ENCODE results near the gene SLC25A26.

DNA sequence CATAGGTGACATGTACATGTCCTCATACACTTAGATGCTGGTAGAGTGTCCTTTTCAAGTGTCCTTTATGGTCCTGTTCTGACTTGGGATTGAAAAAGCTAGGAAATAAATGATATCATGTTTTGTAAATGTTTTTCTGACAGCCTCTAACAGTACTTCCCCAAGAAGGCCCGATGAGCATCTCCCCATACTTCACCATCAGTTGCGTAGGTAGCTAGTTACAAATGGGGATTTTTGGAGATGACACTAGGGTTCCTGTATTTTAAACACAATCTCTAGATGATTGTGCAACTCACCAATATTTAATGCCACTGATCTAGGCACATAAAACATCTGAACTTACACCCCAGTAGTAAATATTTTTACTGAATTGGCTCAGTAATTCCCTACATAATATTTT lies 27.8 kb downstream of the SLC25A26 start:
- no peak for TF ChIP-seq ZNF274 (IDR thresholded peaks at IDR 0.05; ENCODE audit: low read depth, low read length)
- no peak for TF ChIP-seq SUZ12 (IDR thresholded peaks at IDR 0.05; ENCODE audit: extremely low read depth, insufficient read depth, insufficient read length)
- no peak for TF ChIP-seq YY1 (IDR thresholded peaks at IDR 0.05; ENCODE audit: insufficient read depth, insufficient read length)
